ENCODE measurements around the gene GLRA1.
A peak's percentile ranks its signal among the peaks of the same experiment; 100 is the strongest.
"Not testable (repeated sequence)": the region's sequence is repeated elsewhere in the genome, so short reads cannot be mapped to it uniquely, and the experiment has no call there.

GLRA1 gene

DNA sequence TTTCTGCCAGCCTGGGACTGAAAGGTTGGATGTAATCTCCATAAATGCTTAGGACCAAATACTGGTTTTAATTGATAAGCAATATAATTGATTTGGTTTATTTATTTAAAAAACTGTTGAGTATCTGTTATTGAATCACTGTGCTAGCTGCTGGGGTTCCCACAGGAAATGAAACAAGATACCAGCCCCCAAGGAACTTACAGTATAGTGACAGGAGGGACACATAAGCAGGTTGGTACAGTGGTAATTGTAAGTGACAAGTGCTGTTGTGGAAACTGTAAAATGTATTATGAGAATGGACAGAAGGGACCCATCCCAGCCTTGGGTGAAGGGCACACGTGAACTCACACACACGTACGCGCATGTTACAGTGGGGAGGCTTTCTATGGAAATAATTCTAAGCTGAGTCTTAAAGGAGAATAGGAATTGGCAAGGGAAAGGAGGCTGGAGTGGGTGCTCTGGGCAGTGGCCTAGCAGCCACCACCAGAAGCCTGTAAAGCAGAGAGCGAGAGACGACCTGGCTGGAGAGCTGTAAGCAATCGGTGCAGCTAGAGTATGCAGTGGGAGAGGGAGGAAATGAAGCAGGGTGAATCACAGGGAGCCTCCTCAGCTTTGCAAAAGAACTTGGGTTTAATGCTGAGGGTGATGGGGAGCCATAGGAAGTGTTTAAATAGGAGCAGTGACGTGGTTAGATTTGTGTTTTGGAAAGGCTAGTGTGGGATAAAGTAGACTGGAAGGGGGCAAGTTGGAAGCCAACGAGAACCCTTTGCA lies 39.3 kb downstream of the GLRA1 start:
- no peak for DNase-seq (ENCODE audit: low read depth in 3 of 3)

DNA sequence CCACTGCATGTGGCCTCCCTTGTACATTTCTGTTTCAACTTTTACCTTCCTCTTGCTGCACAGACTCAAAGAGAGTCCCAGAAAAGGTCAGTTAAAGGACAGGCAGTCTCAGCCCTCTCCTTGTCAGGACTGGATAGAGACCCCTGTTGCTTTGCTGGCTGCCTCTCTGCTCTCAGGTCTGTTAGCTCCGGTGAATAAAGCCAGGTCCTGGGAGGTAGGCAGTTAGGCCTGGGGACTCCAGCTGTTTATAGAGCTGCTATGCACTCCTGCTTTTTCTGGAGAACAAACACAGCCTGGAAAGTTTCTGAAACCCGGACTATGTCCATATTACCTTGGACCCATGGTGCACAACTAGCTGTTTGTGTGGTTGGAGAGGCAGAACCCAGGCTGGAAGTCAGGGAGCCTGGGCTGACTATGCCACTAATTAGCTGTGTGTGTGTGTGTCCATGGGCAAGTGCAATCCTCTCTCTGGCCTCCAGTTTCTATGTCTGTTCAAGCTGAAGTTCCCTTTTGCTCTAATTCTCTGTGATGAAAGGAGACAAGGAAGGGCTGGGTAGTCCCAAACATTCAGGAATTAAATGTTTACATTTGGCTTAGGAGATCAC lies 42.9 kb downstream of the GLRA1 start:
- no peak for DNase-seq (ENCODE audit: low read depth in 3 of 3)

DNA sequence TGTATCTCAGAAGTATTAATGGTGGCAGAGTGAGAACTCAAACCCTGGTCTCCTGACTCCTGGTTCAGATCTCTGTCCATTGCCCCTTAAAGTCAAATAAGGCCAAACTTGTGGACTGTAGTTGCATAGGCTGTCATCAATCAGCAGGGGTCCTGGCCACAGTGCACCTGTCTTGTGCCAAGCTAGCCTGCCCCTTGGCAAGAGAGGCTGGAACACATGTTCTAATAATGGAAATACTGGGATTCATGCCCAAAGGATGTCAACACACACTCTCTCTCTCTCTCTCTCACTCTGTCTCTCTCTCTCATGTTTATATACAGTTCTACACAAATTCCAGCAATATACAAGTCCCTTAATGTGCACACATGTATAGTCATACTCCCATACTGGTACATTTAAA lies 44.3 kb downstream of the GLRA1 start:
- no peak for DNase-seq (ENCODE audit: low read depth in 3 of 3)

DNA sequence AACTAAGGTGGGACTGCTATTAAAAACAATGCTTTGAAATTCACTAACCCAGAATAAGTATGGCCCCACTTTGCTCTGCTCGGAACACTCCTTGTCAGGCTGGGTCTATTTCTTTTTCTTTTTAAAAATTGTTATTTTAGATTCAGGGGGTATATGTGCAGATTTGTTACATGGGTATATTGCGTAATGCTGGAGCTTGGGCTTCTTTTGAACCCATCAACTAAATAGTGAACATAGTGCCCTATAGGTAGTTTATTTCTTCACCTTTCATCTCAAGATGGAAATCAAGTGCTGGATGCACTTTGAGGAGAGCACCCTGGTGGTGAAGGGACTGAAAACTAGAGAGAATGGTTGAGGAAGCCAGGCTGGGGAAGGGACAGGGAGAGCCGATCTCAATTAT lies 51.0 kb downstream of the GLRA1 start:
- no peak for DNase-seq (ENCODE audit: low read depth in 3 of 3)

DNA sequence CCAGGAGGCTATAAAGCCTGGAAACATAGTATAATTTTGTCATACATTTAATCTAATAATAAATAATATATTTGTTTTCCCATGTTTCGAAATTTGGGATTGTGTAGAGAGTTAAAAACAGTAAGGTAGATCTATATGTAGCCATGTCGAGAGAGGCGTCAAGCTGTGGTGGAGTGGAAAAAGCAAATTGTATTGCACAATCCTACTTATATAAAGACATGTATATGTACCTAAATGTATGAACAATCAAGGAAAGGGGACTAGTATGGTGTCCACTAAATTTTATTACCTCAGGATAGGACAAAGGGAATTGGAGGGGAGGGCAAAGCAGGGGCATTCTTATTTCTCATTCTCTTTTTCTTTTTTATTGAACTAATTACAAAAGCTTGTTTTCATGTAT lies 52.0 kb downstream of the GLRA1 start:
- DNase-seq (ENCODE audit: low read depth in 3 of 3) = no peak

DNA sequence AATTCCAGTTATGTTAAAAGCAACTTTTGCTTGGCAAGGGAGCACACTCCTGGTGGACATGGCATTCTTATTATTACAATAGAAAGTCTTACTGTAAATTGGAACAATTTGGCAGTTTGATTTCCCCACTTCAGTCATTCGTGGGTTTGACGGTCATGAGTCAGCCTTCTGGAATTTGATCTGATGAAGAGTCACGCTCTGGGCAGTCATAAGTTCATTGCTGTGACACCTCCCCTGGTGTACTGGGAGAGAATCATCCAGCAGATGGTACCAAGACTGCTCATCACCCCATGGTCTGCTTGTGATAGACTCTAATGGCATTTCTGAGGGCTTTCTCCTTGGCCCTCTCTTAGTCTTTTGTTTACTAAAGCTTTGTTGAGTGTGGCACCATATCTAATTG lies 53.8 kb downstream of the GLRA1 start:
- peak in 1 of 3 donors; percentile 1 for DNase-seq (ENCODE audit: low read depth in 3 of 3)

DNA sequence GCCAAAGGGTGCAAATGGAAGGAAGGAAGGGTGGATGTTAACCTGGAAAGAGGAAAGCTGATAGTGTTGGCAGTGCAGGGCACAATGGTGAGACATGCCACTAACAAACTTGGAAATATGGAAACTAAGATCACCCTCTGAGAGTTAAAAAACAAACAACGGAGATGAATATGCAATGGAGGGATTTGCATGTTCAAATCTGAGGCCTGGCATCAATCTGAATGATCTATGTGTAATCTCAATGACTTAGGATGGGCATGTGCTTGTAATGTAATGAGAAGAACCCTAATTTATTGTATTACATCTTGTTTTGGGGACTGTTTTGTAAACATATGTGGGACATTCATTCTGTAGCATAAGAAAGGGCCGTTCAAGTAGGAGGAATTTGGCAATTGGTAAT lies 54.4 kb downstream of the GLRA1 start:
- no peak for DNase-seq (ENCODE audit: low read depth in 3 of 3)

DNA sequence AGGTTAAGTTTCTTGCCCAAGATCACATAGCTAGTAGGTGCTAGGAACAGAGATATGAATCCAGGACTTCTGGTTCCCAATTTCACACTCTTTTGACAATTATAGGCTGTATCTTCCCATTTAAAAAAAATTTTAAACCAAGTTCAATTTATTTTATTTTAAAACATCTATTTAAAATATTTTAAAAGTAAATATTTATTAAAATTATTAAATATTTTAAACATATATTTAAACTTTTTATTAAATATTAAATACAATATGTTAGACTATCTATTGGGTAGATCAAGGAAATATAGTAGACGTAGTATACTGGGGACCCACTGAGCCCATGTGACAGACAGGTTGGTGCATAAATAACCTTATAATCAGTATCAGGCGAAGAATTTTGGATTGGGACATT lies 54.8 kb downstream of the GLRA1 start:
- no peak for DNase-seq (ENCODE audit: low read depth in 3 of 3)

DNA sequence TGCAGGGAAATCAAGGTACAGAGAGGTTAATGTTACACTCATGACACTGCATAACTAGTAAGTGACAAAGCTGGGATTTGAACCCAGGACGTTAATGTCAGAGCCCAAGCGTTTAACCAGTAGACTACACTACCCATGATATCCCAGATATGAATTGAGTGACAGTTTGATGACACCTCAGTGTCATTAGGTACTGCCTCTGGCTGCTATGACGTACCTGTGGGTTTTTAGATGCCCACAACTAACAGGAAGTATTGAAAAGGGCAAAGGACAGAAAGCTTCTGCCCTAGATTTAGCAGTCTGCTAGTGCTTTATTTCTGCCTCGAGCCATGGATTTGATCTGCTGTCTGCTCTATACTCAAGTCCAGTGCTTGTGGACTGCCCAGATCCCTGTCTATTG lies 56.2 kb downstream of the GLRA1 start:
- DNase-seq (ENCODE audit: low read depth in 3 of 3) = no peak

DNA sequence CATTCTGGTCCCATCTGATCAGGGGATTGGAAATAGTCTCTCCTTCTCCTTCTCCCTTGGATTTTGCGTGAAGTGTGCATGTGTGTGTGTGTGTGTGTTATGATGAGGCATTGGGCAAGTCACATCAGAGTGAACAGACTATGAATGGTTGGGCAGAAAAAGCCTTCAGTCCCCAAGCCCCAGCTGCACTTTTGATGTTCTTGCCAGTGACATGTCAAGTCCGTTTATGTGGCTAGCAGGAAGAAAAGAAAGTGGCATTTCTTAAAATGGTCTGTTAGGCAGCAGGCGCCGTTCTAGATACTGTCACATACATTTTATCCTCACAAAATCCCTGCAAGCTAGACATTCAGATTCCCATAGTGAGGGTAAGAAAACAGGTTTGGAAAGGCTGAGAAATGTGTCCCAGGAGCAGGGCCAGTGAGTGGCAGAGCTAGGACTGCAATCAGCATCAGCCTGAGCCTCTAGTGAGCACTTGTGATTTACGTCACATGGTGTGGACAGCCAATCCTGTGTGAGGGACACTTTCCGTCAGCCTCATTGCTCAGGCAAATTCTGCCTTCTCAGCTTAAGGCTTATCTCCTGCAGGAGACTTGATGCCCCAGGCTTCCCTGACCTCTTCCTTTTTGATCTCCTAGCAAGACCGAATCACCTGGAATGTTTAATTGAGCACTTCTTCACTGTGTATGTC lies 60.4 kb downstream of the GLRA1 start:
- DNase-seq (ENCODE audit: low read depth in 3 of 3) = no peak

DNA sequence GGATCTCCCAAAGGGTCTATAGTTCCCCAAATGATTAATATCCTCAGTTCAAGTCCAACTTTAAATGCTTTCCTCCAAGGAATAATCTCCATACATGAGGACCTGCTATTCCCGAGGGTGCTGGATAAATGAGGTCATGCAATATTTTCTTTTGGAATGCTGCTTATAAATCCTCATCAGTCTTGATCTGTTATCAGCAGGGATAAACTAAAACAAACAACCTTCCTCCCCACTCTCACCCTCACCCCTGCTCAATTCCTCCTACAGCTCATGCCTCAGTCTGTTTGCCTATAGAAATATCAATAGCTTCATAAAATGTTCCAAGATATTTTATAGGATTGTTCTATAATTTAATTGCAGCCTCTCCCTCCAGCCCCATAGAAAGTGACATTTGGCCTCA lies 61.1 kb downstream of the GLRA1 start:
- DNase-seq (ENCODE audit: low read depth in 3 of 3) = no peak

DNA sequence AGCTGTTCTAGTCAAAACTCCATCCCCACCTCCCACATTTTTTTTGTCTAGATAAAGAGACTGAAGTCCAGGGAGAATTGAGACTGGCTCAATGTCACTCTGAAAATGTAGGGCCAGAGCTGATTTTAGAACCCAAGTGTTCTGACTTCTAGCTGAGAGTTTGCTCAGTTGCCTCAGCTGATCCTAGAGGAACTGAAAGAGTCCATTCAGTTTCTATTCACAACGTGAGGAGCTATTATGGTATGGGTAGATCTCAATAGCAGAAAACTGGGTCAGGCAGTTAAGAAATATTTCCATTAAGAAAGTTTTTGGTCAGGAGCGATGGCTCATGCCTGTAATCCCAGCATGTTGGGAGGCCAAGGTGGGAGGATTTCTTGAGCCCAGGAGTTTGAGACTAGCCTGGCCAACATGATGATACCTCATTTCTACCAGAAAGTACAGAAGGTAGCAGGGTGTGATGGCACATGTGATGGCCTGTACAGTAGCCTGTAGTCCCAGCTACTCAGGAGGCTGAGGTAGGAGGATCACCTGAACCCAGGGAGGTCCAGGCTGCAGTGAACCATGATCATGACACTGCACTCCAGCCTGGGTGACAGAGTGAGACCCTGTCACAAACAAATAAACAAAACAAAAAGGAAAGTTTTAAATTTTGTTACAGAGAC lies 61.7 kb downstream of the GLRA1 start:
- no peak for DNase-seq (ENCODE audit: low read depth in 3 of 3)

DNA sequence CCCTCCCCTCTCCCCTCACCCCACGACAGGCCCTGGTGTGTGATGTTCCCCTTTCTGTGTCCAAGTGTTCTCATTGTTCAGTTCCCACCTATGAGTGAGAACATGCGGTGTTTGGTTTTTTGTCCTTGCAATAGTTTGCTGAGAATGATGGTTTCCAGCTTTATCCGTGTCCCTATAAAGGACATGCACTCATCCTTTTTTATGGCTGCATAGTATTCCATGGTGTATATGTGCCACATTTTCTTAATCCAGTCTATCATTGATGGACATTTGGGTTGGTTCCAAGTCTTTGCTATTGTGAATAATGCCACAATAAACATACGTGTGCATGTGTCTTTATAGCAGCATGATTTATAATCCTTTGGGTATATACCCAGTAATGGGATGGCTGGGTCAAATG lies 63.8 kb downstream of the GLRA1 start:
- not testable (repeated sequence) for DNase-seq (ENCODE audit: low read depth in 3 of 3)

DNA sequence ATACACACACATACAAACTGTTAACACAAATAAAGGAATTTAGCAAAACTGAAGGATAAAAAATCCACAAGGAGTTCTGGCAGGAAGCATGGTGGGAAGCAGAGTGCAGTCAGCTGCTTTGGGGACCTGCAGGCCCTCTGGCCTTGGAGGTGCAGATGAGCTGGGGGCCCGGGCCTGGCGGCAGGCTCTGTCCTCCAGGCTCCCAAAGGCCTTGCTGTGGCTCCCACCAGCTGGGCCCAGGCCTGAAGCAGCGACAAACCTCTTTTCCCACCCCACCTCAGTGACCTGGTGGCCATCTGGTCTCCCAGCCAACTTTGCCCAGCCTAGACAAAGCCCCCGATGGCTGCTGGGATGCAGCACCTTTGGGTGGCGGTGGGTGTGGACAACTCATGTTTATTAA lies 67.8 kb downstream of the GLRA1 start:
- DNase-seq (ENCODE audit: low read depth in 3 of 3) = no peak

DNA sequence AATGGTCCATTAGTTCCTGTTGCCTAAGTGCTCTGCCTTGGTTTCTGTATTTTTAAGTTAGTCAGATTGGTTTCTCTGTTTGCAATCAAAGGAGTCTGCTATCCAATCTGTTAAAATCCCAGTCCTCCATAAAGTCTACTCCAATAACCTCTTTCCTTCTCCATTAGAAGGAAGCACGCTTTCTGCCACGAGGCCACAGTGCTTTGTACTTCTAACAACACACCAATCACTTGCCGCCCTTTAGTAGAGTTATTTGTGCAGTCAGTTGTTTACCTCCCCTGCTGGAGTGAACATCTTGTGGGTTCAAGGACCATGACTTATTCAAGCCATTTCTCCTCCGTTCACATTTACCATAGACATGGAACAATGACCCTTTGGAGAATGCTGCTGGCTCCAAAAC lies 69.0 kb downstream of the GLRA1 start:
- DNase-seq (ENCODE audit: low read depth in 3 of 3) = no peak

DNA sequence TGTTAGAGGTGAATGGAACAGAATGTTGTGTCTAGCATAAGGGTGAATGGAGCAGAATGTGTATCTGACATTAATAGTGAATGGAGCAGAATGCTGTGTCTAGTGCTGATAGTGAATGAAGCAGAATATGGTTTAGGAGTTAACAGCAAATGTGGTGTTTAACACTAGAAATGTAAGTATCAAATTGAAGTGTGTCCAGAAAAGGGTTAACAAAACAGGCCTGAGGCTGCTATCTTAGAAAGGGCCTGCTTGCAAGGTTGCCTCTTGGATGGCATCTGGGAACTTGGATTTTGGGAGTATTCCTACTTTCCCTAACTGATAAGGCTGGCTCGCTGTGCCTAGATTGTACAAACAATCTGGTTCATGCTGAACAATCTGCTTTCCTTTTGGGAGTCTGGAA lies 76.8 kb downstream of the GLRA1 start:
- DNase-seq (ENCODE audit: low read depth in 3 of 3) = no peak

DNA sequence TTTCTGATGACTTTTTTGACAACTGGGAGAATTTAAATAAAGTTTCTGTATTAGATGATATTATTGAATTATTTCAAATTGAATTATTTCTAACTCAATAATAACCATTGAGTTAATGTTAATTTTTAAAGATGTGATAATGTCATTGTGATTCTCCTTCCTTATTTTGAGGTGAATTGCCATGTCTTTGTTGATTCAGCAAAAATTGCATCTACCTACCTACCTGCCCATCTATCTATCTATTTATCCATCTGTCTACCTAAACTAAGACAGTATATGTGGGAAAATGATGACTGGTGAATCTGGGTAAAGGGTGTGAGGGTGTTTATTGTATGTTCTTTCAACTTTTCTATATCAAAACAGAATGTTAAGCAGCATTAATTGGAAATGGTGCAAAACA lies 77.9 kb downstream of the GLRA1 start:
- no peak for DNase-seq (ENCODE audit: low read depth in 3 of 3)

DNA sequence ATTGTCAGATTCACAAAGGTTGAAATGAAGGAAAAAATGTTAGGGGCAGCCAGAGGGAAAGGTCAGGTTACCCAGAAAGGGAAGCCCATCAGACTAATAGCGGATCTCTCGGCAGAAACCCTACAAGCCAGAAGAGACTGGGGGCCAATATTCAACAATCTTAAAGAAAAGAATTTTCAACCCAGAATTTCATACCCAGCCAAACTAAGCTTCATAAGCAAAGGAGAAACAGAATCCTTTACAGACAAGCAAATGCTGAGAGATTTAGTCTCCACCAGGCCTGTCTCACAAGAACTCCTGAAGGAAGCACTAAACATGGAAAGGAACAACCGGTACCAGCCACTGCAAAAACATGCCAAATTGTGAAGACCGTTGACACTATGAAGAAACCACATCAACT lies 91.8 kb downstream of the GLRA1 start:
- not testable (repeated sequence) for DNase-seq (ENCODE audit: low read depth in 3 of 3)

DNA sequence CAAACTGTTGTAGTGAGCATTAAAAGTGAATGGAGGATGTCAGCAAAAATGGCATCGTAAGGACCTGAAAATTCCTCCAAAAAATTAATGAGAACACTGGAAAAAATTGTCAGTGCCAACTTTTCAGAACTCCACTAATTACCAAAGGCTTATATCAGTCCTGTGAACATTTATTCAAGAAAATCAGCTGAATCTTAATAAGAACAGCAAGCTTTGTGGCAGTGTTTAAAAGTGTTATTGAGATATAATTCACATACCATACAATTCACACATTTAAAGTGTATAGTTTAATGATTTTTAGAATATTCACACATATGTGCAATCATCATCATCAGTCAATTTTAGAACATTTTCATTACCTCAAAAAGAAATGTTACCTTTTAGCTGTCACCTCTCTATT lies 95.3 kb downstream of the GLRA1 start:
- no peak for DNase-seq (ENCODE audit: low read depth in 3 of 3)

DNA sequence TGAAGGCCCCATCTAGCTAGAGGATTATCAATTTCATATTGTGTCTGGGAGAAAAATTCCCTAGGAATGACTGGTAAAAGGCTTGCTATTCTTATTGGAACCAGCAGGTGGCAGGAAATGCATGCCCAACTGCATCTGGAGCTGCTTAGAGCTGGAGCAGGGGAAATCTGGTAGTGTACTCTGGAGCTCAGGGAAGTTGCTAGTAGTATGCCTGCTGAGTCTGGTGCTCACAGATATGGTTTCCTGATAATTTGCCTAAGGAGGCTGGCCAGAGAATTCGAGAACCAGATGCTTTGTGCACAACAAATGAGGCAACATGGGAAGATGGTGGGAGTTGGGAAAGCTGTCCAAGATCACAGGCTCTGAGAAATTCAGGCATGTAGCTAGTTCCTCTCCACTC lies 99.2 kb downstream of the GLRA1 start:
- no peak for DNase-seq (ENCODE audit: low read depth in 3 of 3)

DNA sequence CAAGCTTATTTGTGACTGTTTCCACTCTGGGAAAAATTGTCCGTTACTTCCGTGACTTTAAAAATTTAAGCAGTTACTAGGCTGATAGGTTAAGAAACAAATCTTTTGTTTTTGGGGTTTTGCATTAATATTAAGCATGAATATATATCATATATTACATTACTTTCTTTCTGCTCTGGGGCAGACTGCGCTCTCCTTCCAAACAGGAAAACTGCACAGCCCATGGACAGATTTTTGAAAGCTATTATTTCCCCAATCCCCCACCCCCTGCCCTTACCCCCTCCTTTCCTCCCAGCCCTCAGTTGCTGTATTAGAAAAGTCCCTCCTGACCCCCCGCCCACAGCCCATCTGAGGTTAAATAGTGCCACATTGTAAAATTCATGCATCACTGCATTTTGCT lies 102.5 kb downstream of the GLRA1 start:
- DNase-seq (ENCODE audit: low read depth in 3 of 3) = no peak

DNA sequence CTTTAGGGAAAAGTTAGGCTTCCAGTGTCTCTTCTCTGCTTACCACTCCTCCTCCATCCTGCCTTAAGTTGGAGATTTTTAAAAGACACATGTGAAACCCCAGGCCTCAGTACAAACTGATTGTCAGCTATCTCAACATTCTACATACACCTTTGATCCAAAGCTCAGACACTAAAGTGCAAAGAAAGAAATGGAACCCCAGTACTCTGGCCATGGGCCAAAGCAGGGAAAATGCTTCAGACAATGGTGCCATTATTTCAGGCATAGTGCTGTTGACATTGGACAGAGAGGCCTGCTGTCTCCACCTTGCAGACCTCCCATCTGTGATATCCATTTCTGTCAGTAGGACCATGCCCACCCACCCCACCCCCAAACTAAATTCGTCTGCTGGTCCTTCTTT lies 103.7 kb downstream of the GLRA1 start:
- DNase-seq (ENCODE audit: low read depth in 3 of 3) = no peak

DNA sequence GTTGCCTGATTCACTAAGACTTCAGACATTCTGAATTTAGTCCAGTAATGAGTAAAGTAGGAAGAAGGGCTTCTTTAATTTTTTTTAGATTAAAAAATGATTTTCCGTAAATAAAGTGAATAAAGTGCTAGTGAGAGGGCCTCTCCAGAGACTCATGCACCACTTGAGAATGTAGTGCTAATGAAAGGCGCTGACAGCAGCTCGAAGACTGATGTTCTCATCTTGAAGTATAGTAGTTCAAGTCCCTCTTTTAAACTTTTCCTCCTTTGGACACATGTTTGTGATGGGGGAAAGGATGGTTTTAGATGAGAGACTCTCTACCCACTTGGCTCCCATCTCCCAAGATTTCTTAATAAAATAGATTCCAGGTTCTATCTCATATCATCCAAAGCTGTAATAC lies 104.4 kb downstream of the GLRA1 start:
- no peak for DNase-seq (ENCODE audit: low read depth in 3 of 3)
